Pancreas (tissue), 10 donors: ENCODE data around the gene PLXDC2. TPM values are rescaled to one million over a fixed set of nuclear protein-coding genes. Genes with fewer than 3 reads are reported as not detected.

Experiments
- ATAC-seq, 4 donors: fragments of 200-7000 bp; cut with Tn5 transposase; one replicate each; pipeline versions ENCODE4 v1.8.0 to v1.9.1; 2020; ENCODE audit warnings: mild to moderate bottlenecking in 4 of 4, moderate library complexity in 4 of 4
- DNase-seq, 6 donors: peaks; one replicate each; pipeline ENCODE4 v3.0.0-alpha.2; 2020
- FAIRE-seq: peaks from 2 replicates; lab custom pipeline; 2012; peaks lifted over from hg19 to GRCh38; lab: Jason Lieb, UNC
- H3K27ac ChIP-seq, 4 donors: fragments of 200-600 bp; sonication (generic); 1 replicate in 3 of 4; 2 replicates in 1 of 4; pipeline versions ENCODE4 v1.5.0 to v1.8.0; 2020
- H3K27me3 ChIP-seq, 4 donors: fragments of 200-600 bp; one replicate each; pipeline ENCODE4 v1.8.0; 2021
- H3K36me3 ChIP-seq, 3 donors: fragments of 200-600 bp; sonication (generic) in 1 of 3; one replicate each; pipeline versions ENCODE4 v1.5.0 to v1.8.0; 2020 to 2021
- H3K4me1 ChIP-seq, 3 donors: fragments of 200-600 bp; one replicate each; pipeline ENCODE4 v1.8.0; 2021
- H3K4me3 ChIP-seq, 4 donors: fragments of 200-600 bp; sonication (generic) in 2 of 4; one replicate each; pipeline versions ENCODE4 v1.5.0 to v1.8.0; 2020 to 2021
- H3K9me3 ChIP-seq, 4 donors: fragments of 200-600 bp; one replicate each; pipeline ENCODE4 v1.8.0; 2021
- CTCF ChIP-seq, 4 donors: fragments of 200-600 bp; sonication (generic) in 3 of 4; IDR thresholded peaks; one replicate each; pipeline versions ENCODE4 v1.5.0 to v1.8.0; 2021; ENCODE audit warnings: antibody characterized with exemption in 4 of 4
- WGBS, 2 donors: extraction: QIAGEN DNeasy Blood & Tissue Kit; methylation state at CpG; one replicate each; pipeline ENCODE4 v1.1.7; 2013; 5-methylcytosine and 5-hydroxymethylcytosine counted together
- intact Hi-C, 3 donors: fragments of 100-400 bp; cut with DNase I; formaldehyde crosslinking; loops; one replicate each; pipeline versions ENCODE4 v1.11.1 to v1.14.2; 2022
- polyA plus RNA-seq, 2 donors: library from polyadenylated mRNA; stranded (reverse); fragments of 200-250 nt; gene quantifications; one replicate each; pipeline ENCODE4 v1.2.3, GENCODE V29; 2013
- total RNA-seq, 6 donors: library from RNA; stranded (reverse); fragmentation: NEBNext Ultra II Directional in 4 of 6; extraction: Animal tissue kit (Norgen Biotek cat#: 25700) in 4 of 6; gene quantifications; one replicate each; pipeline versions ENCODE4 v1.2.1 to v1.2.4, GENCODE V29; 2021 to 2023
- donor health status: healthy with polysubstance abuse.
- donor health status: DM: no; HTN: no; CAD: no; lungs with moderate emphysema.
- donor health status: DM: no; HTN: no; CAD: no.
- donor health status: control.
- donor health status: control.
- donor health status: Bipolar disorder and iron deficiency.
- donor health status: DM: yes; HTN: yes; CAD: no.
- donor health status: DM: no; HTN: no; CAD: no.
- donor health status: DM: no; HTN: no; CAD: no.
- donor health status: DM: yes; HTN: yes; CAD: no.

Gene PLXDC2
- total and polyA plus RNA-seq, 8 donors, result 1.5 to 48.5 (median 4.3) TPM

- no peak overlapping the region for H3K27ac ChIP-seq
- H3K4me3 ChIP-seq, result no peak overlapping the region
- FAIRE-seq, result no peak
- TF ChIP-seq CTCF (IDR thresholded peaks at IDR 0.05), result no peak
- intact Hi-C loops, result no loop called here
- WGBS, 2 donors, result 53 to 65% methylated on average over 3 of the region's 3 CpGs
- no peaks in the 10 kb centered on the region for H3K4me1 ChIP-seq
- H3K27me3 ChIP-seq, result no peaks in the 10 kb centered on the region
- H3K36me3 ChIP-seq, result no peaks in the 10 kb centered on the region
- DNase-seq, result no peak
- H3K9me3 ChIP-seq, result peaks cover 0 to 4% (median 0%) of the 10 kb centered on the region in 4 donors
- no peak for ATAC-seq
Measured at GRCh38 chr10:20327954-20328353, 511.7 kb downstream of the PLXDC2 start.

DNA sequence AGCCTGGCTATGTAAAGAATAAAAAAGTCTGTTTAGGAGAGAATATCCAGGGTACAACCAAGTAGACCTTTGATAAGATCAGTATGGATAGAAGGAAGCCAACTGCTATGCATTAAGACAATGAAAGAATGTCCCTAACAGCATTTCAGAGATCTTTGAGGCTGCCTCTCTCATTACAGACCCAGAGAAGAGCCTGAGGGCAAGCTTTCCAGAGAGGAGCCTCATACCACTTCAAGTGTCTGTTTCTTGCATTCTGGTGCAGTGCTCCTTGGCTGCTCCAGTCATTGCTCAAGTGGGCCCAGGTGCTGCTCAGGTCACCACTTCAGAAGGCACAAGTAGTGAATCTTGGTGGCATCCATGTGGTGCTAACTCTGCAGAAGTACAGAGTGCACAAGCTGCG is 514.0 kb downstream of the PLXDC2 start:
- no peak for FAIRE-seq
- H3K36me3 ChIP-seq, result no peaks in the 10 kb centered on the region

DNA sequence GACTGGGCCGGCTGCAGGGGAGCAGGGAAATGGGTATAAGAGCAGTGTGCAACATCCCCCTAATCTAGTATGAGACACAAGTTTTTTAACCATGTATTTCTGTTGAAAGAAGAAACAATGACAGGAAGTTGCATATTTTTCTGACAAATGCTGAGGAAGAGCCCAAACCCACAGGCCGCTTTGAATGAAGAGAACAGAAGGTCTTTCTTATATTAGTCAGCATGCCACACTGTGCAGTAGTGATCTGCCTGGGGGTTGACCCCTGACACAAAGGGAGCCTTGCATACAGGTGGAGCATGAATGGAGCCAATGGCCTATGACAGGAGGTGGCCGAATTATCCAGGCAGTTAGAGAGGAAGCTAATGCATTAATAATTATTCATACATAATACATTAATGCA is 518.3 kb downstream of the PLXDC2 start:
- Histone ChIP-seq H3K4me3 (no peak overlapping the region), H3K9me3 (no peaks in the 10 kb centered on the region), H3K36me3 (no peaks in the 10 kb centered on the region), H3K27ac (no peak overlapping the region), H3K27me3 (no peaks in the 10 kb centered on the region), H3K4me1 (no peaks in the 10 kb centered on the region)
- no peak for TF ChIP-seq CTCF (IDR thresholded peaks at IDR 0.05)
- intact Hi-C loops, result no loop called here
- no peak for DNase-seq
- WGBS, 2 donors, result 69 to 85% methylated on average over 3 of the region's 3 CpGs
- FAIRE-seq, result no peak
- ATAC-seq, result no peak

More for the DNA sequence above, 514.0 kb downstream of the PLXDC2 start:
- no peak for ATAC-seq
- no peak for TF ChIP-seq CTCF (IDR thresholded peaks at IDR 0.05)
- no peak overlapping the region for H3K27ac ChIP-seq
- intact Hi-C loops, result no loop called here
- no peaks in the 10 kb centered on the region for H3K4me1 ChIP-seq
- WGBS, 2 donors, result 67 to 88% methylated on average over 1 of the region's 1 CpG
- H3K4me3 ChIP-seq, result no peak overlapping the region
- H3K27me3 ChIP-seq, result no peaks in the 10 kb centered on the region
- DNase-seq, result no peak
- peaks cover 0 to 4% (median 0%) of the 10 kb centered on the region in 4 donors for H3K9me3 ChIP-seq
